SKM-1 treated with dmso at 0.1 percent for 144 hours (cell line): ENCODE results near the gene BRI3BP.
"Not testable (repeated sequence)": the region's sequence is repeated elsewhere in the genome, so short reads cannot be mapped to it uniquely, and the experiment has no call there.

Source experiments
- DNase-seq: peaks from one replicate; lab custom pipeline; 2025; ENCODE audit not compliant: unreplicated experiment; lab: John Stamatoyannopoulos, UW

BRI3BP gene

GRCh38 chr12:125065021-125065918 is 71.8 kb downstream of the BRI3BP start, which contains the start of gene AACS:
Gene AACS, plus strand, starts transcription at chr12:125065435. Its CDS starts 150 bp downstream, at chr12:125065585.
- peak; percentile 33 for DNase-seq

- no peak for DNase-seq
Measured at GRCh38 chr12:125065919-125066570, 72.6 kb downstream of the BRI3BP start.

- no peak for DNase-seq
Measured at GRCh38 chr12:125068391-125068790, 74.9 kb downstream of the BRI3BP start.

- DNase-seq = no peak
Measured at GRCh38 chr12:125069616-125070015, 76.2 kb downstream of the BRI3BP start.

- no peak for DNase-seq
Measured at GRCh38 chr12:125070112-125070511, 76.7 kb downstream of the BRI3BP start.

- no peak for DNase-seq
Measured at GRCh38 chr12:125070661-125071390, 77.4 kb downstream of the BRI3BP start.

- no peak for DNase-seq
Measured at GRCh38 chr12:125071456-125071855, 78.0 kb downstream of the BRI3BP start.

- DNase-seq = no peak
Measured at GRCh38 chr12:125072496-125072895, 79.1 kb downstream of the BRI3BP start.

- not testable (repeated sequence) for DNase-seq
Measured at GRCh38 chr12:125074294-125074693, 80.8 kb downstream of the BRI3BP start.

GRCh38 chr12:125076103-125076502 is 82.7 kb downstream of the BRI3BP start:
- DNase-seq = no peak

- DNase-seq = no peak
Measured at GRCh38 chr12:125079084-125079483, 85.6 kb downstream of the BRI3BP start.

GRCh38 chr12:125079648-125080645 is 86.5 kb downstream of the BRI3BP start:
- DNase-seq = no peak
